GM23338 (cell line): ENCODE measurements around the gene SPECC1L.

Experiments
- CREB1 ChIP-seq: fragments of 250-450 bp; sonication (Bioruptor Pico); IDR thresholded peaks from 2 replicates; pipeline ENCODE4 v1.5.0; 2020; ENCODE audit warnings: low read depth, mild to moderate bottlenecking, moderate library complexity
- EZH2 ChIP-seq: fragments of 200-600 bp; sonication (generic); IDR thresholded peaks from one replicate; pipeline ENCODE4 v1.8.0; 2017; ENCODE audit warnings: antibody characterized with exemption, mild to moderate bottlenecking, low read depth; ENCODE audit not compliant: unreplicated experiment
- EZH2phosphoT487 ChIP-seq: fragments of 200-600 bp; sonication (generic); IDR thresholded peaks from one replicate; pipeline ENCODE4 v1.8.1; 2018; ENCODE audit warnings: antibody characterized with exemption; ENCODE audit not compliant: unreplicated experiment
- JUNB ChIP-seq: IDR thresholded peaks from one replicate; pipeline ENCODE4 v1.6.1; 2016; ENCODE audit warnings: antibody characterized with exemption; ENCODE audit not compliant: unreplicated experiment
- NANOG ChIP-seq: IDR thresholded peaks from 2 replicates; pipeline ENCODE4 v1.6.1; 2016; ENCODE audit warnings: antibody characterized with exemption, borderline replicate concordance
- POLR2AphosphoS5 ChIP-seq: IDR thresholded peaks from 2 replicates; pipeline ENCODE4 v1.6.1; 2016; ENCODE audit warnings: antibody characterized with exemption, low read depth
- STAT1 ChIP-seq: IDR thresholded peaks from one replicate; pipeline ENCODE4 v1.6.1; 2016; ENCODE audit warnings: antibody characterized with exemption; ENCODE audit not compliant: unreplicated experiment
- ZNF114 ChIP-seq: fragments of 250-450 bp; sonication (Bioruptor Pico); IDR thresholded peaks from 2 replicates; pipeline ENCODE4 v1.5.0; 2020; ENCODE audit warnings: mild to moderate bottlenecking, moderate library complexity
- TF ChIP-seq, protein P1 (sequence below), 2 experiments: fragments of 200-600 bp in 1 of 2; sonication (generic) in 1 of 2; conservative IDR thresholded peaks; 2 replicates each; pipeline versions ENCODE4 v1.5.1 to v1.6.1; 2016 to 2017; ENCODE audit warnings: antibody characterized with exemption in 2 of 2, low read depth in 2 of 2, mild to moderate bottlenecking in 2 of 2, moderate library complexity in 1 of 2
- TF ChIP-seq, protein P2 (sequence below): IDR thresholded peaks from one replicate; pipeline ENCODE4 v1.6.1; 2018; ENCODE audit warnings: antibody characterized with exemption; ENCODE audit not compliant: unreplicated experiment
- TF ChIP-seq, protein P3 (sequence below): IDR thresholded peaks from 2 replicates; pipeline ENCODE4 v1.6.1; 2016; ENCODE audit warnings: antibody characterized with exemption
- TF ChIP-seq, protein P4 (sequence below): fragments of 250-450 bp; sonication (Bioruptor Pico); IDR thresholded peaks from 2 replicates; pipeline ENCODE4 v1.5.0; 2020; ENCODE audit warnings: mild to moderate bottlenecking, moderate library complexity

DNA sequence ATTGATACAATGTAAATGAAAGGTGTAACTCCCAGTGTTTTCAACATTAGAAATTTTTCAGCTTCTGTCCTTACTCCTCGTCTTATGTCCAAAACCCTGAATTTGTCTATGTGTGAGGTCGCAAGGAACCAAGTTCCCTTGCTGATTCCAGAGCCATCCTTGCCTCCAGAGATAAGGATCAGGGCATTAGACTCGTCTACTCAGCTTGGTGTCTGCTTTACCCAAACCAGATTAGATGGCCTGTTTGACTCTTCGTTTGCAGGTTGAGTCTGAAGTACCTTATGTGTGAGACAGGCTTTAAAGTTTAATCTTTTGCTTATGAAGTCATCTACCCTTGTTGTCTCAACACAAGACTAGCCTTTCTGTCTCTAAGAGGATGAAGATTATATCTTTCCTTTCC lies 55.6 kb downstream of the SPECC1L start:
- TF ChIP-seq, protein P1, sequence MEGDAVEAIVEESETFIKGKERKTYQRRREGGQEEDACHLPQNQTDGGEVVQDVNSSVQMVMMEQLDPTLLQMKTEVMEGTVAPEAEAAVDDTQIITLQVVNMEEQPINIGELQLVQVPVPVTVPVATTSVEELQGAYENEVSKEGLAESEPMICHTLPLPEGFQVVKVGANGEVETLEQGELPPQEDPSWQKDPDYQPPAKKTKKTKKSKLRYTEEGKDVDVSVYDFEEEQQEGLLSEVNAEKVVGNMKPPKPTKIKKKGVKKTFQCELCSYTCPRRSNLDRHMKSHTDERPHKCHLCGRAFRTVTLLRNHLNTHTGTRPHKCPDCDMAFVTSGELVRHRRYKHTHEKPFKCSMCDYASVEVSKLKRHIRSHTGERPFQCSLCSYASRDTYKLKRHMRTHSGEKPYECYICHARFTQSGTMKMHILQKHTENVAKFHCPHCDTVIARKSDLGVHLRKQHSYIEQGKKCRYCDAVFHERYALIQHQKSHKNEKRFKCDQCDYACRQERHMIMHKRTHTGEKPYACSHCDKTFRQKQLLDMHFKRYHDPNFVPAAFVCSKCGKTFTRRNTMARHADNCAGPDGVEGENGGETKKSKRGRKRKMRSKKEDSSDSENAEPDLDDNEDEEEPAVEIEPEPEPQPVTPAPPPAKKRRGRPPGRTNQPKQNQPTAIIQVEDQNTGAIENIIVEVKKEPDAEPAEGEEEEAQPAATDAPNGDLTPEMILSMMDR (conservative IDR thresholded peaks at IDR 0.05; ENCODE audit: low read depth in 2 of 2) = no peak
- no peak for TF ChIP-seq EZH2phosphoT487
- no peak for TF ChIP-seq POLR2AphosphoS5
- TF ChIP-seq EZH2 = no peak
- TF ChIP-seq, protein P2, sequence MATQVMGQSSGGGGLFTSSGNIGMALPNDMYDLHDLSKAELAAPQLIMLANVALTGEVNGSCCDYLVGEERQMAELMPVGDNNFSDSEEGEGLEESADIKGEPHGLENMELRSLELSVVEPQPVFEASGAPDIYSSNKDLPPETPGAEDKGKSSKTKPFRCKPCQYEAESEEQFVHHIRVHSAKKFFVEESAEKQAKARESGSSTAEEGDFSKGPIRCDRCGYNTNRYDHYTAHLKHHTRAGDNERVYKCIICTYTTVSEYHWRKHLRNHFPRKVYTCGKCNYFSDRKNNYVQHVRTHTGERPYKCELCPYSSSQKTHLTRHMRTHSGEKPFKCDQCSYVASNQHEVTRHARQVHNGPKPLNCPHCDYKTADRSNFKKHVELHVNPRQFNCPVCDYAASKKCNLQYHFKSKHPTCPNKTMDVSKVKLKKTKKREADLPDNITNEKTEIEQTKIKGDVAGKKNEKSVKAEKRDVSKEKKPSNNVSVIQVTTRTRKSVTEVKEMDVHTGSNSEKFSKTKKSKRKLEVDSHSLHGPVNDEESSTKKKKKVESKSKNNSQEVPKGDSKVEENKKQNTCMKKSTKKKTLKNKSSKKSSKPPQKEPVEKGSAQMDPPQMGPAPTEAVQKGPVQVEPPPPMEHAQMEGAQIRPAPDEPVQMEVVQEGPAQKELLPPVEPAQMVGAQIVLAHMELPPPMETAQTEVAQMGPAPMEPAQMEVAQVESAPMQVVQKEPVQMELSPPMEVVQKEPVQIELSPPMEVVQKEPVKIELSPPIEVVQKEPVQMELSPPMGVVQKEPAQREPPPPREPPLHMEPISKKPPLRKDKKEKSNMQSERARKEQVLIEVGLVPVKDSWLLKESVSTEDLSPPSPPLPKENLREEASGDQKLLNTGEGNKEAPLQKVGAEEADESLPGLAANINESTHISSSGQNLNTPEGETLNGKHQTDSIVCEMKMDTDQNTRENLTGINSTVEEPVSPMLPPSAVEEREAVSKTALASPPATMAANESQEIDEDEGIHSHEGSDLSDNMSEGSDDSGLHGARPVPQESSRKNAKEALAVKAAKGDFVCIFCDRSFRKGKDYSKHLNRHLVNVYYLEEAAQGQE = no peak
- no peak for TF ChIP-seq STAT1
- no peak for TF ChIP-seq CREB1 (CRISPR knock-in tag)
- TF ChIP-seq, protein P3, sequence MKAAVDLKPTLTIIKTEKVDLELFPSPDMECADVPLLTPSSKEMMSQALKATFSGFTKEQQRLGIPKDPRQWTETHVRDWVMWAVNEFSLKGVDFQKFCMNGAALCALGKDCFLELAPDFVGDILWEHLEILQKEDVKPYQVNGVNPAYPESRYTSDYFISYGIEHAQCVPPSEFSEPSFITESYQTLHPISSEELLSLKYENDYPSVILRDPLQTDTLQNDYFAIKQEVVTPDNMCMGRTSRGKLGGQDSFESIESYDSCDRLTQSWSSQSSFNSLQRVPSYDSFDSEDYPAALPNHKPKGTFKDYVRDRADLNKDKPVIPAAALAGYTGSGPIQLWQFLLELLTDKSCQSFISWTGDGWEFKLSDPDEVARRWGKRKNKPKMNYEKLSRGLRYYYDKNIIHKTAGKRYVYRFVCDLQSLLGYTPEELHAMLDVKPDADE = no peak
- no peak for TF ChIP-seq NANOG
- no peak for TF ChIP-seq JUNB
- TF ChIP-seq, protein P4, sequence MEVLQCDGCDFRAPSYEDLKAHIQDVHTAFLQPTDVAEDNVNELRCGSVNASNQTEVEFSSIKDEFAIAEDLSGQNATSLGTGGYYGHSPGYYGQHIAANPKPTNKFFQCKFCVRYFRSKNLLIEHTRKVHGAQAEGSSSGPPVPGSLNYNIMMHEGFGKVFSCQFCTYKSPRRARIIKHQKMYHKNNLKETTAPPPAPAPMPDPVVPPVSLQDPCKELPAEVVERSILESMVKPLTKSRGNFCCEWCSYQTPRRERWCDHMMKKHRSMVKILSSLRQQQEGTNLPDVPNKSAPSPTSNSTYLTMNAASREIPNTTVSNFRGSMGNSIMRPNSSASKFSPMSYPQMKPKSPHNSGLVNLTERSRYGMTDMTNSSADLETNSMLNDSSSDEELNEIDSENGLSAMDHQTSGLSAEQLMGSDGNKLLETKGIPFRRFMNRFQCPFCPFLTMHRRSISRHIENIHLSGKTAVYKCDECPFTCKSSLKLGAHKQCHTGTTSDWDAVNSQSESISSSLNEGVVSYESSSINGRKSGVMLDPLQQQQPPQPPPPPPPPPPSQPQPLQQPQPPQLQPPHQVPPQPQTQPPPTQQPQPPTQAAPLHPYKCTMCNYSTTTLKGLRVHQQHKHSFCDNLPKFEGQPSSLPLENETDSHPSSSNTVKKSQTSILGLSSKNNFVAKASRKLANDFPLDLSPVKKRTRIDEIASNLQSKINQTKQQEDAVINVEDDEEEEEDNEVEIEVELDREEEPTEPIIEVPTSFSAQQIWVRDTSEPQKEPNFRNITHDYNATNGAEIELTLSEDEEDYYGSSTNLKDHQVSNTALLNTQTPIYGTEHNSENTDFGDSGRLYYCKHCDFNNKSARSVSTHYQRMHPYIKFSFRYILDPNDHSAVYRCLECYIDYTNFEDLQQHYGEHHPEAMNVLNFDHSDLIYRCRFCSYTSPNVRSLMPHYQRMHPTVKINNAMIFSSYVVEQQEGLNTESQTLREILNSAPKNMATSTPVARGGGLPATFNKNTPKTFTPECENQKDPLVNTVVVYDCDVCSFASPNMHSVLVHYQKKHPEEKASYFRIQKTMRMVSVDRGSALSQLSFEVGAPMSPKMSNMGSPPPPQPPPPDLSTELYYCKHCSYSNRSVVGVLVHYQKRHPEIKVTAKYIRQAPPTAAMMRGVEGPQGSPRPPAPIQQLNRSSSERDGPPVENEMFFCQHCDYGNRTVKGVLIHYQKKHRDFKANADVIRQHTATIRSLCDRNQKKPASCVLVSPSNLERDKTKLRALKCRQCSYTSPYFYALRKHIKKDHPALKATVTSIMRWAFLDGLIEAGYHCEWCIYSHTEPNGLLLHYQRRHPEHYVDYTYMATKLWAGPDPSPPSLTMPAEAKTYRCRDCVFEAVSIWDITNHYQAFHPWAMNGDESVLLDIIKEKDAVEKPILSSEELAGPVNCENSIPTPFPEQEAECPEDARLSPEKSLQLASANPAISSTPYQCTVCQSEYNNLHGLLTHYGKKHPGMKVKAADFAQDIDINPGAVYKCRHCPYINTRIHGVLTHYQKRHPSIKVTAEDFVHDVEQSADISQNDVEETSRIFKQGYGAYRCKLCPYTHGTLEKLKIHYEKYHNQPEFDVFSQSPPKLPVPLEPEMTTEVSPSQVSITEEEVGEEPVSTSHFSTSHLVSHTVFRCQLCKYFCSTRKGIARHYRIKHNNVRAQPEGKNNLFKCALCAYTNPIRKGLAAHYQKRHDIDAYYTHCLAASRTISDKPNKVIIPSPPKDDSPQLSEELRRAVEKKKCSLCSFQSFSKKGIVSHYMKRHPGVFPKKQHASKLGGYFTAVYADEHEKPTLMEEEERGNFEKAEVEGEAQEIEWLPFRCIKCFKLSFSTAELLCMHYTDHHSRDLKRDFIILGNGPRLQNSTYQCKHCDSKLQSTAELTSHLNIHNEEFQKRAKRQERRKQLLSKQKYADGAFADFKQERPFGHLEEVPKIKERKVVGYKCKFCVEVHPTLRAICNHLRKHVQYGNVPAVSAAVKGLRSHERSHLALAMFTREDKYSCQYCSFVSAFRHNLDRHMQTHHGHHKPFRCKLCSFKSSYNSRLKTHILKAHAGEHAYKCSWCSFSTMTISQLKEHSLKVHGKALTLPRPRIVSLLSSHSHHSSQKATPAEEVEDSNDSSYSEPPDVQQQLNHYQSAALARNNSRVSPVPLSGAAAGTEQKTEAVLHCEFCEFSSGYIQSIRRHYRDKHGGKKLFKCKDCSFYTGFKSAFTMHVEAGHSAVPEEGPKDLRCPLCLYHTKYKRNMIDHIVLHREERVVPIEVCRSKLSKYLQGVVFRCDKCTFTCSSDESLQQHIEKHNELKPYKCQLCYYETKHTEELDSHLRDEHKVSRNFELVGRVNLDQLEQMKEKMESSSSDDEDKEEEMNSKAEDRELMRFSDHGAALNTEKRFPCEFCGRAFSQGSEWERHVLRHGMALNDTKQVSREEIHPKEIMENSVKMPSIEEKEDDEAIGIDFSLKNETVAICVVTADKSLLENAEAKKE = no peak
- TF ChIP-seq ZNF114 (CRISPR knock-in tag) = no peak
